Heart left ventricle (tissue), 16 donors: ENCODE results near the gene CHST11. TPM values are rescaled to one million over a fixed set of nuclear protein-coding genes. Genes with fewer than 3 reads are reported as not detected.

Source experiments
- ATAC-seq, 4 donors: fragments of 200-7000 bp; cut with Tn5 transposase; one replicate each; pipeline ENCODE4 v1.9.1; 2020 to 2022; ENCODE audit warnings: moderate library complexity in 4 of 4, mild to moderate bottlenecking in 3 of 4, moderate number of reproducible peaks in 1 of 4
- DNase-seq, 5 donors: peaks; one replicate each; pipeline ENCODE4 v3.0.0-alpha.2; 2020
- H3K27ac ChIP-seq, 12 donors: fragments of 200-600 bp; sonication (generic) in 4 of 12; one replicate each; pipeline versions ENCODE4 v1.5.0 to v1.8.0; 2016 to 2022; ENCODE audit warnings: mild to moderate bottlenecking in 2 of 12
- H3K27me3 ChIP-seq, 9 donors: fragments of 200-600 bp; sonication (generic) in 2 of 9; one replicate each; pipeline versions ENCODE4 v1.5.1 to v1.8.0; 2016 to 2022; ENCODE audit warnings: mild to moderate bottlenecking in 3 of 9
- H3K36me3 ChIP-seq, 9 donors: fragments of 200-600 bp; sonication (generic) in 2 of 9; one replicate each; pipeline versions ENCODE4 v1.5.0 to v1.8.0; 2018 to 2022; ENCODE audit warnings: mild to moderate bottlenecking in 2 of 9
- H3K4me1 ChIP-seq, 12 donors: fragments of 200-600 bp; sonication (generic) in 4 of 12; one replicate each; pipeline versions ENCODE4 v1.5.0 to v1.8.0; 2016 to 2022; ENCODE audit warnings: mild to moderate bottlenecking in 3 of 12
- H3K4me3 ChIP-seq, 12 donors: fragments of 200-600 bp; sonication (generic) in 4 of 12; one replicate each; pipeline versions ENCODE4 v1.5.0 to v1.8.0; 2017 to 2022; ENCODE audit warnings: mild to moderate bottlenecking in 9 of 12, moderate library complexity in 4 of 12
- H3K9me3 ChIP-seq, 12 donors: fragments of 200-600 bp; sonication (generic) in 4 of 12; one replicate each; pipeline versions ENCODE4 v1.5.0 to v1.8.0; 2016 to 2022; ENCODE audit warnings: mild to moderate bottlenecking in 1 of 12
- CTCF ChIP-seq, 12 donors: fragments of 200-600 bp; sonication (generic) in 4 of 12; IDR thresholded peaks; one replicate each; pipeline versions ENCODE4 v1.5.0 to v1.8.0; 2018 to 2022; ENCODE audit warnings: antibody characterized with exemption in 12 of 12, mild to moderate bottlenecking in 5 of 12
- POLR2A ChIP-seq, 2 donors: fragments of 450-650 bp; IDR thresholded peaks; one replicate each; pipeline ENCODE4 v1.6.1; 2017; ENCODE audit warnings: antibody characterized with exemption in 2 of 2, mild to moderate bottlenecking in 2 of 2, moderate library complexity in 2 of 2
- WGBS, 4 donors: extraction: QIAGEN DNeasy Blood & Tissue Kit in 2 of 4; methylation state at CpG; one replicate each; pipeline versions ENCODE4 v1.1.5 to v1.1.7; 2013 to 2018; 5-methylcytosine and 5-hydroxymethylcytosine counted together
- intact Hi-C, 10 donors: fragments of 100-400 bp; cut with DNase I; formaldehyde crosslinking; loops; one replicate each; pipeline versions ENCODE4 v1.11.1 to v1.14.2; 2022
- polyA plus RNA-seq, 2 donors: library from polyadenylated mRNA; stranded (reverse); fragments of 200-250 nt; gene quantifications; one replicate each; pipeline ENCODE4 v1.2.3, GENCODE V29; 2013
- total RNA-seq, 9 donors: library from RNA; depleted of rRNA in 2 of 9; stranded (reverse); fragments of >200 nt in 2 of 9; fragmentation: NEBNext Ultra II Directional in 3 of 9; extraction: Animal tissue kit (Norgen Biotek cat#: 25700) in 3 of 9; gene quantifications; one replicate each; pipeline versions ENCODE4 v1.1.0 to v1.2.4, GENCODE V29; 2016 to 2023
- donor health status: ischemic (EF 13 %, LVEDD 7.1; RV severe dilation, severe dysfunction).
- donor health status: healthy with polysubstance abuse.
- donor health status: DM: no; HTN: yes; CAD: no.
- donor health status: DM: no; HTN: no; CAD: no.
- donor health status: ischemic (EF 25% LVEDD 6.9; RV normal size, moderate dysfunction).
- donor health status: ischemic (EF 25% LVEDD 5.7; RV mildly dilated, moderate dysfunction).
- donor health status: healthy.
- donor health status: DM: yes; HTN: yes; CAD: no.
- donor health status: ischemic (EF 35%, LVEDD 5.7; RV mildly dilated, moderate dysfunction).
- donor health status: nonischemic (EF 11% LVEDD 7.7; RV severe dilation, severe dysfunction).
- donor health status: DM: yes; HTN: yes; CAD: no.
- donor health status: PGD.
- donor health status: ischemic (EF 29% LVEDD 5.4; RV normal size, mild dysfunction).
- donor health status: nonischemic (EF 23%, LVEDD 6.1; RV moderate dilation, normal function).

Gene CHST11
- total and polyA plus RNA-seq, 11 donors, result 1.1 to 16.9 (median 3.4) TPM

- H3K27me3 ChIP-seq, result no peaks in the 10 kb centered on the region
- H3K4me1 ChIP-seq, result peaks cover 0 to 14% (median 3%) of the 10 kb centered on the region in 12 donors
- H3K9me3 ChIP-seq, result peaks cover 0 to 12% (median 2%) of the 10 kb centered on the region in 12 donors
- TF ChIP-seq CTCF (IDR thresholded peaks at IDR 0.05) (no peak), POLR2A (IDR thresholded peaks at IDR 0.05) (no peak)
- 92 to 100% (median 96%) methylated on average over 1 of the region's 1 CpG for WGBS, 4 donors
- DNase-seq, result no peak
- H3K27ac ChIP-seq, result no peak overlapping the region
- no peak for ATAC-seq
- intact Hi-C loops, result no loop called here
- H3K4me3 ChIP-seq, result no peak overlapping the region
- H3K36me3 ChIP-seq, result no peaks in the 10 kb centered on the region
These were observed 46.0 kb upstream of the CHST11 start for GRCh38 chr12:104410786-104411185.

- TF ChIP-seq CTCF (IDR thresholded peaks at IDR 0.05) (no peak), POLR2A (IDR thresholded peaks at IDR 0.05) (no peak)
- H3K27me3 ChIP-seq, result no peaks in the 10 kb centered on the region
- H3K27ac ChIP-seq, result no peak overlapping the region
- DNase-seq (no peak), ATAC-seq (no peak)
- H3K4me3 ChIP-seq, result no peak overlapping the region
- intact Hi-C loops, result no loop called here
- peaks cover 0 to 14% (median 3%) of the 10 kb centered on the region in 12 donors for H3K4me1 ChIP-seq
- no peaks in the 10 kb centered on the region for H3K9me3 ChIP-seq
- 80 to 89% (median 84%) methylated on average over 16 of the region's 16 CpGs for WGBS, 4 donors
- no peaks in the 10 kb centered on the region for H3K36me3 ChIP-seq
These were observed 44.7 kb upstream of the CHST11 start for GRCh38 chr12:104411826-104412641.

- H3K27ac ChIP-seq, result no peak overlapping the region
- no peaks in the 10 kb centered on the region for H3K9me3 ChIP-seq
- H3K36me3 ChIP-seq, result no peaks in the 10 kb centered on the region
- no peak overlapping the region for H3K4me3 ChIP-seq
- intact Hi-C loops, result no loop called here
- DNase-seq, result no peak
- WGBS, 4 donors, result 77 to 83% (median 79%) methylated on average over 8 of the region's 8 CpGs
- H3K4me1 ChIP-seq, result peaks cover 0 to 14% (median 3%) of the 10 kb centered on the region in 12 donors
- H3K27me3 ChIP-seq, result no peaks in the 10 kb centered on the region
- no peak for ATAC-seq
- no peak for TF ChIP-seq CTCF (IDR thresholded peaks at IDR 0.05)
- TF ChIP-seq POLR2A (IDR thresholded peaks at IDR 0.05), result no peak
These were observed 44.1 kb upstream of the CHST11 start for GRCh38 chr12:104412681-104413080.

- TF ChIP-seq POLR2A (IDR thresholded peaks at IDR 0.05) (no peak), CTCF (IDR thresholded peaks at IDR 0.05) (no peak)
- Histone ChIP-seq H3K36me3 (no peaks in the 10 kb centered on the region), H3K4me1 (peaks cover 0 to 12% (median 2%) of the 10 kb centered on the region in 12 donors), H3K27ac (no peak overlapping the region), H3K27me3 (no peaks in the 10 kb centered on the region), H3K9me3 (no peaks in the 10 kb centered on the region), H3K4me3 (no peak overlapping the region)
- ATAC-seq, result no peak
- intact Hi-C loops, result no loop called here
- no peak for DNase-seq
- WGBS, 4 donors, result 78 to 88% (median 83%) methylated on average over 6 of the region's 6 CpGs
These were observed 43.4 kb upstream of the CHST11 start for GRCh38 chr12:104413330-104413729.
